Glutamatergic neuron (in vitro differentiated cells): ENCODE data around the gene CSTF1. TPM values are rescaled to one million over a fixed set of nuclear protein-coding genes. Genes with fewer than 3 reads are reported as not detected.

ENCODE experiments used
- DNase-seq: peaks from one replicate; pipeline ENCODE4 v3.0.0; 2022
- H3K27ac Mint-ChIP-seq: one replicate; pipeline ENCODE4 v1.8.0; 2020; ENCODE audit warnings: mild to moderate bottlenecking, mixed read lengths, inconsistent platforms; ENCODE audit not compliant: unreplicated experiment
- H3K27me3 Mint-ChIP-seq: one replicate; pipeline ENCODE4 v1.8.0; 2020; ENCODE audit warnings: mild to moderate bottlenecking, moderate library complexity, mixed read lengths, inconsistent platforms; ENCODE audit not compliant: unreplicated experiment
- H3K36me3 Mint-ChIP-seq: one replicate; pipeline ENCODE4 v1.8.0; 2020; ENCODE audit warnings: mild to moderate bottlenecking, mixed read lengths, inconsistent platforms; ENCODE audit not compliant: unreplicated experiment
- H3K4me1 Mint-ChIP-seq: one replicate; pipeline ENCODE4 v1.8.0; 2020; ENCODE audit warnings: mild to moderate bottlenecking, low read depth, mixed read lengths, inconsistent platforms; ENCODE audit not compliant: unreplicated experiment
- H3K4me3 Mint-ChIP-seq: one replicate; pipeline ENCODE4 v1.8.0; 2020; ENCODE audit warnings: mild to moderate bottlenecking, mixed read lengths, inconsistent platforms; ENCODE audit not compliant: unreplicated experiment
- H3K9me3 Mint-ChIP-seq: one replicate; pipeline ENCODE4 v1.8.0; 2020; ENCODE audit warnings: mild to moderate bottlenecking, moderate library complexity, mixed read lengths, inconsistent platforms; ENCODE audit not compliant: unreplicated experiment
- total RNA-seq: library from RNA; stranded (reverse); fragmentation: NEBNext Ultra II Directional; extraction: Animal tissue kit (Norgen Biotek cat#: 25700); gene quantifications from one replicate; pipeline ENCODE4 v1.2.1, GENCODE V29; 2021; ENCODE audit not compliant: unreplicated experiment
- TF ChIP-seq, protein P1 (sequence below): fragments of 200-600 bp; sonication (generic); IDR thresholded peaks from one replicate; pipeline ENCODE4 v1.5.0; 2021; ENCODE audit not compliant: partially characterized antibody, unreplicated experiment

The CSTF1 gene
- total RNA-seq, 1 donor from 2014 or later, result 25.6 TPM

DNA sequence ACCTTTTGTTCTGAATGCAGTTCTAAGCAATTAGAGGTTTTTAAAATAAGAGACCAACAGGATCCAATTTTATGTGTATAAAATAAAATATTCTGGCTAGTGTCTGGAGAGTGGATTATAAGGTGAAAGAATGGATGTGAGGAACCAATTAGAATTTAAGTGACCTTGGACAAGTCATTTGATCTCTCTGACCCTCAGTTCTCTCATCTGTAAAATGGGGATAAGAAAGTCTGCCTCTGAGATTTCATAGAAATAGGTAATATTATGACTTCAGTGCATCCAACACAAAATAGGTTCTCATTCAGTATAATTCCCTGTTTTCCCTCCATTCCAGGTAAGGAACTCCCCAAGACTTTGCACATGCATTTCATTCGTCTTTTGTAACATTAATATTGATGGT, 38.5 kb downstream of the CSTF1 start:
- no peaks in the 10 kb centered on the region for H3K4me1 Mint-ChIP-seq
- no peaks in the 10 kb centered on the region for H3K36me3 Mint-ChIP-seq
- no peak overlapping the region for H3K27ac Mint-ChIP-seq
- no peaks in the 10 kb centered on the region for H3K9me3 Mint-ChIP-seq
- H3K4me3 Mint-ChIP-seq, result no peak overlapping the region
- DNase-seq, result no peak
- peaks cover 6% of the 10 kb centered on the region for H3K27me3 Mint-ChIP-seq
- TF ChIP-seq, protein P1, sequence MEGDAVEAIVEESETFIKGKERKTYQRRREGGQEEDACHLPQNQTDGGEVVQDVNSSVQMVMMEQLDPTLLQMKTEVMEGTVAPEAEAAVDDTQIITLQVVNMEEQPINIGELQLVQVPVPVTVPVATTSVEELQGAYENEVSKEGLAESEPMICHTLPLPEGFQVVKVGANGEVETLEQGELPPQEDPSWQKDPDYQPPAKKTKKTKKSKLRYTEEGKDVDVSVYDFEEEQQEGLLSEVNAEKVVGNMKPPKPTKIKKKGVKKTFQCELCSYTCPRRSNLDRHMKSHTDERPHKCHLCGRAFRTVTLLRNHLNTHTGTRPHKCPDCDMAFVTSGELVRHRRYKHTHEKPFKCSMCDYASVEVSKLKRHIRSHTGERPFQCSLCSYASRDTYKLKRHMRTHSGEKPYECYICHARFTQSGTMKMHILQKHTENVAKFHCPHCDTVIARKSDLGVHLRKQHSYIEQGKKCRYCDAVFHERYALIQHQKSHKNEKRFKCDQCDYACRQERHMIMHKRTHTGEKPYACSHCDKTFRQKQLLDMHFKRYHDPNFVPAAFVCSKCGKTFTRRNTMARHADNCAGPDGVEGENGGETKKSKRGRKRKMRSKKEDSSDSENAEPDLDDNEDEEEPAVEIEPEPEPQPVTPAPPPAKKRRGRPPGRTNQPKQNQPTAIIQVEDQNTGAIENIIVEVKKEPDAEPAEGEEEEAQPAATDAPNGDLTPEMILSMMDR, result no peak

DNA sequence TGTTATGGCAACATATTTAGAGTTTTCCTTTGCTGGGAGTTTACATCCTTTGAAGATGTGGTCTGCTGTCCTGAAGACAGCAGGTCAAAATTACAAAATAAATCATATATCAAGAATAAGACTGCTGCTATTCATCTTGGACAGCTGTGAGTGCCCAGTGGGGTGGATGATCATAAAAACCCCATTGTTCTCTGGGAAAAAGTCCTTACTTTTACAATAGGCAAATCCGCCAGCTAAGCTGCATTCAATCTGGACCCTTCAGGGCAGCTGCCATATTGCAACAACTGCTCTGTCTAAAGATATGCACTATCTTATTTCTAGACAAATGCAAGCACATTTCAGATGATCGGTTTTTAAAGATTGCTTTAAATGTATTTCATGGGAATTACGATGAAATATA, 39.0 kb downstream of the CSTF1 start:
- H3K36me3 Mint-ChIP-seq, result no peaks in the 10 kb centered on the region

DNA sequence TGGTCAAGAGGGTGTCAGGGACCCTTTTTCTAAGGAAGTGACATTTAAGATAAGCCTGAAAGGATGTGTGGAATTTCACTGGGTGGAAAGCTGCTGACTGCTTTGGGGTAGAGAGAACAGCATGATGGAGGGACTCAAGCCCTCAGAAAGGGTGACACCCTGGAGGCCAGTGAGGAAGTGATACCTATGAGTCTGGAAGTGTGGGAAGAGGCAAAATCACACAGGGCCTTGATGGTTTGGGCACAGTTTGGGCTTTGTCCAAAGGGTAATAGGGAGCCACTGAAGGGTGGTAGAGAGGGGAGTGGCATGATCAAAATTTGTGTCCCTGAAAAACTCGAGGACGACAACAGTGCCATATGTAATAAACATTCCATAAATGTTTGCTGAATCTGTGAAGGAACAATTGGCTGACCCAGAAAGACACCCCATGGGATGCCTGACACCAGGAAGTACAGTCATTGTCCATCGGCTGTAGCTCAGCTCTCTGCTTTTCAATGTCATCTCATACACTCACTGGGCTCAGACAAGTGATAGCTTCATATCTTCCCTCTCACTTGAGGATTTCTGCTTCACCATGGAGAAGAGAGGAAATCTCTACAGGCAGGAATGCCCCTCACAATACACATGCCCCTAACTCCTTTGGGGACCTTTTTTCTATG, 40.9 kb downstream of the CSTF1 start:
- H3K4me1 Mint-ChIP-seq, result no peaks in the 10 kb centered on the region
- no peaks in the 10 kb centered on the region for H3K9me3 Mint-ChIP-seq
- H3K36me3 Mint-ChIP-seq, result no peaks in the 10 kb centered on the region
- peaks cover 10% of the 10 kb centered on the region for H3K27me3 Mint-ChIP-seq
- no peak overlapping the region for H3K4me3 Mint-ChIP-seq
- no peak overlapping the region for H3K27ac Mint-ChIP-seq
- TF ChIP-seq, protein P1, result no peak
- DNase-seq, result no peak

More for the DNA sequence above, 39.0 kb downstream of the CSTF1 start:
- TF ChIP-seq, protein P1, result no peak
- Mint-ChIP-seq H3K27ac (no peak overlapping the region), H3K27me3 (peaks cover 6% of the 10 kb centered on the region), H3K4me1 (no peaks in the 10 kb centered on the region), H3K4me3 (no peak overlapping the region), H3K9me3 (no peaks in the 10 kb centered on the region)
- DNase-seq, result no peak

DNA sequence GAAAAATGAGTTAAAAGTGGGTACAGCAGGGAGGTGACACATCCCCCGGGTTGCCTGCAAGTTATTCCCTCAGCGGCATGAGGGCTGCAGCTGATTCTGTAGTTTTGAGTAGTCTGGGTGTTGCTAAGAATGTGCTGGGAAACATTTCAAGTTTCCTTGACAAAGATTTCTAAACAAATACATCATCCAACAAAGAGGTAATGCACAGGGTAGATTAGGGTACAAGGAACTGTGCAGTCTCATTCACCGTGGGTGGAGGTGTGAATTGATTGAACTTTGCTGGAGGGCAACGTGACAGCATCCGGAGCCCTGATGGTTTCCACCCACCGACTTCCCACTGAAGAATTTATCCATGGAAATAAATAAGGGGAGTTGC, 41.4 kb downstream of the CSTF1 start:
- TF ChIP-seq, protein P1, result no peak
- no peak for DNase-seq
- no peaks in the 10 kb centered on the region for H3K9me3 Mint-ChIP-seq
- no peak overlapping the region for H3K4me3 Mint-ChIP-seq
- H3K4me1 Mint-ChIP-seq, result no peaks in the 10 kb centered on the region
- H3K36me3 Mint-ChIP-seq, result no peaks in the 10 kb centered on the region
- H3K27ac Mint-ChIP-seq, result no peak overlapping the region
- H3K27me3 Mint-ChIP-seq, result peaks cover 10% of the 10 kb centered on the region

DNA sequence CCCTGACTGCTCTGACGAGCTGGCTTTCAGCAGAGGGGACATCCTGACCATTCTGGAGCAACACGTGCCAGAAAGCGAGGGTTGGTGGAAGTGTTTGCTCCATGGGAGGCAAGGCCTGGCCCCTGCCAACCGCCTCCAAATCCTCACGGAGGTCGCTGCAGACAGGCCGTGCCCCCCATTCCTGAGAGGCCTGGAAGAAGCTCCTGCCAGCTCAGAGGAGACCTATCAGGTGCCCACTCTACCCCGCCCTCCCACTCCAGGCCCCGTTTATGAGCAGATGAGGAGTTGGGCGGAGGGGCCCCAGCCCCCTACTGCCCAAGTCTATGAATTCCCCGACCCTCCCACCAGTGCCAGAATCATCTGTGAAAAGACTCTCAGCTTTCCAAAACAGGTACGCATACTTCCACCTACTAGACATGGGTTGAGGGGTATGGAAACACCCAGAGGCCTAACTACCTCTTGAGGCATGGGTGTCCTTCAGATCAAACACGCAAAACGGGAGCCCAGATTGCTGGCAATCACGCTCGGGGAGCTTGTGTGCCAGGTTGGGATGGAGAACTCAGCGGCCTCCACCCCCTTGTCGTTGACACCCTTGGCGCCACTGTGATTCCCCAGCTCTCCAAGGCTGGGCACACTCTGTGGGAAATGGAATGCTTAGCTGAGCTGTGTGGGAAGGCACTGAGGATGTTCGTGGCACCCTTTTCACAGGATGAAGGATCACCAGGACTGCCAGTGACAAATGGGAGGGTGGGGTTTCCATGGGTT, 44.9 kb downstream of the CSTF1 start:
- Mint-ChIP-seq H3K4me3 (no peak overlapping the region), H3K27me3 (peaks cover 3% of the 10 kb centered on the region), H3K4me1 (no peaks in the 10 kb centered on the region), H3K9me3 (no peaks in the 10 kb centered on the region), H3K27ac (no peak overlapping the region), H3K36me3 (no peaks in the 10 kb centered on the region)
- TF ChIP-seq, protein P1, result no peak
- DNase-seq, result no peak
